GM21528 (cell line): ENCODE measurements around the gene PSMB7.

ENCODE experiments used
- ATAC-seq: cut with Tn5 transposase; IDR thresholded peaks from one replicate; pipeline ENCODE4 v1.9.1; 2021; ENCODE audit warnings: mild to moderate bottlenecking, moderate library complexity; ENCODE audit not compliant: unreplicated experiment, low FRiP score

Gene PSMB7

DNA sequence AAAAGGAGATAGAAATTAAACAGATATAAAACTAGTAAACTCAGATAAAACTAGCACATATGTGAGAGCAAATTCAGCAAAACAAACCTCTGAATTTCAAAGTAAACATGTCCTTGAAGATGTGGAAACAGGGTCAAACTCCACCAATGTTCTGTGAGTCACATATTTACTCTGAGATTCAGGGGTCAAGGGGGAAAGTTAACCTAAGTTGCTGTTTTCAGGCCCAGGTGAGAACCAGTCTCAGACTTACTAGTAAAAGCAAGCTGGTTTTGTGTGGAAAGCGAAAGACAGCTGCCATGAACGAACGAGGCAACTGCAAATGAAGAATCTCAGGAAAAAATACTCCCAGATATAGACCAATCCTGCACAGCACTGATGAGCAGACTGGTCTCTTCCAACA, 29.0 kb downstream of the PSMB7 start:
- ATAC-seq, result no peak

DNA sequence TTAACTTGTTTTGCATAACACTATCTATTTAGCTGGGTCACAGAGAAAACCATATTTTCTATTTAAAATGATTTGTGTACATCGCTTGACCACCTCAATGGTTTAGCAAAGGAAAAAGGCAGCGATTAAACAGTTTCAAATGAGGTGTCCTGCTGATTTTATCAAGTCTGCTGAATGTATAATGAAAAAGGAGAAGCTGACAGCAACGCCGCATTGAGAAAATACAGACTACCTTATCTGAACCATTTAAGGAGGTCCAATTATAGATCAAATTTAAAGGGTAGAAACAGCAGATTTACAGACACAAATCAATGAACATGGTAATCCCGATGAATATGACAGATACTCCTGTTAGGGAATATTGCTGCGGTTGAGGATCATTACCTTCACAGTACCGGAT, 29.6 kb downstream of the PSMB7 start:
- ATAC-seq, result no peak

DNA sequence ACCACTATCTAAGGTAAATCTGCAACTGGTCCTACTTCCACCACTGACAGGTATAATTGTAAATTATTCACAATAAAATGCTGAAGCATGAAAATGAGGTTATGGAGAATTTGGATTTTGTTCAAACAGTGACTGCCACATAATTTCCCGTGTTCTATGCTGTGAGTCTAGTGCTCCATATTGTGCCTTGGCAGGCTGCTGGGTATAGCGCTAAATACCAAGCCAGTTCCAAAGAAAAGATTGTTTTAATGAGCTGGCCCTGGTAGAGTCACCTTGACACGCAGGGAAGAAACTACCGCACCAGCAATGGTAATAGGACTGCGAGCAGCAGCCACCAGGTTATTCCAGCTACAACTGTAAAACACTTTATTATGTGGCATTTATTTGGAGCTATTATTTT, 30.4 kb downstream of the PSMB7 start:
- ATAC-seq, result no peak

DNA sequence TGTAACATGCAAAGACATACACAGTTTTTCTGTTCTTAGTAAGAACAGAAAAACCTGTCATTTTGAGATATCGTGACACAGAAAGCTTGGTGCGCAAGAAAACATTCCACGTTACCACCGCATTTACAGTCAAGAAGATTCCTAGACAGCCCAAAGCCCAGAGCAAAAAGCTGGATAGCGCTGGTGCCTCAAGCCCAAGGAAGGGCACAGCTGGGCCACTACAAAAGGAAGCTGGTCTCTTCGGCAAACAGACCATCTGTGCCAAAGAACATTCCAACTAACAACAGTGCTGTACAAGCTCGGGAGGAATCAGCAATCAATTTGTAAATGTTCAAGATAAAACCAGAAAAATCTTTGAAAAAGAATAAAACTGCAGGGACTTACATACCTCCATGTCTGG, 31.0 kb downstream of the PSMB7 start:
- no peak for ATAC-seq

DNA sequence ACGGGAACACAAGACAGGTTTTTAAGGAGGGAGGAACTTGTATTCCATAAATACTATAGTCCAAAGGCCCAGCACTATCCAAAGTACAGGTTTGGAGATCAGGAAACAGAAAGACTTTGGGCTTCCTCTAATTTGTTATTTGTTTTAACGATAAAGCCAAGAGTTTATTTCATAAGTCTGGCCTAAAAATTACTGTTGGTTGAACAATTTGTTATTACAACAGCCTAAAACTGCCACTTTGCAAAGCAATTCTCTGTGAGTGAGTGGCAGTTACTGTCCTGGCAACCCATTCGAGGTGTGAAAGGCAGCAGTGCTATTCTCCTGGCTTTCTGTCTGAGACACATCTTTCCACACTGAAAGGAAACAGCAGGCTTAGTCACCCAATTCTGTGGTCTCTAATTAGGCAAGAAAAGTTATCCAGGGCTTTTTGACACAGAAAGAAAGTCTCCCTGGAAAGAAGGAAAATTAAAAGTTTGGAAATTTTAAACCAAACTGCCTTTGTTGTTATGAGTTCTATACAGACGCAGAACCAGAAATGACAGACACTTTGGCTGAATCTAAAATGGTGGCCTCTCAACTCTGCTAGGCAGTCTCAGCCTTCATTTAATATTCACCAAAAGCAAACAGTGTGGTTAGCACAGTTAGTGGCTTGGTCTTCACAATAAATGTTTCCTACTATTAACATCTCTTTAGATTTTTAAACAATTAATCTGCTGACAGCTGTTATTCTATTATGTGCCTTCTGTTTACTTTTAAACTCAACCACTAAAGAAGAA, 33.9 kb downstream of the PSMB7 start:
- no peak for ATAC-seq

DNA sequence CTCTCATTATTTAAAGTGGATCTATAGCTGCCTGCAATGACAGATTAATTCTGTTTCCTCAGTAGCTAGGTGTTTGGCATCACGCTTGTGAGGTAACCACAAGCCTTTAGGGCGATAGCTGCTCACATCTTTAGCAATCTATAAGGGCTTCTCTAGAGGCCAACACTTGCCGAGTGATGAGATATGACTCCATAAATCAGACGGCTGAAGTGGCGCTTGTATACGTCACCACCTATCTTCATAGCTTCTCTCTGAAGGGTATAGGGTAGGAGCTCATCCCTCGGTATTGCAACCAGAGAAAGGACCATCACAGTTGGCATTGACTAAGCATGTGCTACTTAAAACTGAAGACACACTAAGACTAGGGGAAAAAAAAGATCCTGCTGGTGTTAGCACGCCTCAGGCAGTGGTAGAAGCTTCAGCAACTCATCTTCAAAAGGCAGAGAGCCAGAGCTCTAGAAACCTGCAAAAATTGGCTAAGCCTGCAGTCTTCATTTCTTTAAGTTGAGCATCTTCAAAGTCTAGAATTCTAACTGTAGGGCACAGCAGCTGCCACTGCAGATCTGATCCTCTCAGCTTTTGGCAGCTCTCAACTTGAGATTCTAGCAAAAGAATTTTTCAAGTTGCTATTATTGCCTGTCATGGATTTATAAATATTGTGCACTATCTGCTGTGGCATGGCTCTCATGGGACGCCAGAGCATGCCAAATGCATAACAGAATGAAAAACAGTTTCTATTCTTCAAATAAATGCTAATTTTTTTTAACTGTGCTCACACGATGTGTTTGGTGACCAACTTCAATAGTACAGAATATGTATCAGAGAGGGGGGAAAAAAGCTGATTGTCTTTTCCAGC, 37.5 kb downstream of the PSMB7 start:
- ATAC-seq, result no peak

DNA sequence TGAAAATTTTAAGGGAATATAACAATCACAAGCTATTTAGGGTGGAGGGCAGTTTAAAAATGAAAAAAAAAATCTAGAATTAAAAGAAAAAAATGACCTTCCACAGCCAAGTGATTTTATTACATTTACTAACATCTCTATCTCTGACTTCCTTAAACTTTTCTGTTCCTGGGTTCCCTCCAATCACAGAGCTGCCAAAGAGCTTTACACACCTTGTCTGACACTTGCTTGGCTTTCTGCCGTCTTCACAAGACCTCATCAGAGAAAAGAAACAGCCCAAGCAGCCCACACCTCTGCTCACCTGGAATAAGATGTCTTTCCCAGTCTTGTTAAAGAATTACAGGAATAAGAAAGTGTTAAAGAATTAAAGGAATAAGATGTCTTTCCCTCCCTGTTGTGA, 38.9 kb downstream of the PSMB7 start:
- ATAC-seq, result no peak

DNA sequence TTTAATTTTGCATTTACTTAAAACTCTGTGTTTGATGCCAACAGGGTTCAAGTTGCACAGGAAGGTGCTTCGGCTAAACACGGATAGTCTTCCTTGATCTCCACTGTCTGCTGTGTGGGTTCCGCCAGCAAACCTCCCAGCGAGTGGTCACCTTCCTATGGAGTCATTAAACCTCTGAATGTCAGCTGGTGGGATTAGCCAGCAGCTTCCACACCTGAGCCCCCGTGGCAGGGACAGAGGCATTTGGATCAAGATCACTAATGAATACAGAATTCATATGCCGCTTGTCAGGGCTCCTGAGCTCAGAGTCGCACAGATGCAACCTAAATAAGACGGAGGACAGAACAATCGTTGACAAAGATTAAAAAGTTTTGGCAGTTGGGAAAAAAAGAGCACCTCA, 39.5 kb downstream of the PSMB7 start:
- ATAC-seq, result no peak

DNA sequence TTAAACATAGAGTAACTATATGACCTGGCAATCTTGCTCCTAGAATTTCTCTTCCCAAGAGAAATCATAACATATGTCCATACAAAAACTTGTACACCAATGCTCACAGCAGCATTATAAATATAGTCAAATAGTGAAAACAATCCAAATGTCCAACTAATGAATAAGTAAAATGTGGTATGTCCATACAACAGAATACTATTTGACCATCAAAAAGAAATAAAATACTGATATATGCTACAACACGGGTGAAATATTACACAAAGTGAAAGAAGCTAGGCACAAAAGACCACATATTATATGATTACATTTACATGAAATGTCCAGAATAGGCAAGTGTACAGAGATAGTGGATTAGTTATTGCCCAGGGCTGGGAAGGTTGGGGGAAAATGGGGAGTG, 41.4 kb downstream of the PSMB7 start:
- ATAC-seq, result no peak

DNA sequence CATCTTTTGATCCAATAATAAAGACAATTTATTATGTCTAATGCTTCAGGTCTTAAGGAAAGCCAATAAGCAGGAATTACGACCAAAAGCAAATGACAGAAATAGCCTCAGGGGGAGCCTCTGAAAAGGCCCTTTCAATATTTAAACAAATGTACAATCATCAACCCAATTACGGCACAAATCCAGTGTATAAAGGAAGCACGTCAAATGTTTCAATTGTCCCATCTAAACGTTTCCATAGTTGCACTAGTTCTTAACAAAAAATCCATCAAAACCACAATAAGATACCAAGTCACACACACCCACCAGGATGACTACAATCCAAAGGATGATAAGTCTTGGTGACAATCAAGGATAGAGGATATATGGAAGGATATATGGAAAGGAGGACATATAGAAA, 41.9 kb downstream of the PSMB7 start:
- no peak for ATAC-seq

DNA sequence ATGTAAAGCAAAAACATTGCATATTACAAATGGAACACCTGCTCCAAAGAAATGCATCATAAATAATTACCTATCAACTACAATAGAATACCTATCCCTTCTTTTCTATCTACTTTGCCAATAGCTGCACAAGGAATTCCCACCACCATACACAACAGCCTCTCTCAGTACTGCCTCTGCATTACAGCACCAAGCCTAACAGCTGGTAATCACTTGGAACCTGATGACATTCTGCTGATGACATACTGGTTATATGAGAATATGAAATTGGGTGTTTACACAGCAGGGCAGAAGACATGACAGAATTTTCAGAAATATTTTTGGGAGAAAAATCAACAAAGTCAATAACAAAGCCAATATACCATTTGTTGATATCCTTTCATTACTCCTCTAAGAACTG, 43.2 kb downstream of the PSMB7 start:
- ATAC-seq, result no peak

DNA sequence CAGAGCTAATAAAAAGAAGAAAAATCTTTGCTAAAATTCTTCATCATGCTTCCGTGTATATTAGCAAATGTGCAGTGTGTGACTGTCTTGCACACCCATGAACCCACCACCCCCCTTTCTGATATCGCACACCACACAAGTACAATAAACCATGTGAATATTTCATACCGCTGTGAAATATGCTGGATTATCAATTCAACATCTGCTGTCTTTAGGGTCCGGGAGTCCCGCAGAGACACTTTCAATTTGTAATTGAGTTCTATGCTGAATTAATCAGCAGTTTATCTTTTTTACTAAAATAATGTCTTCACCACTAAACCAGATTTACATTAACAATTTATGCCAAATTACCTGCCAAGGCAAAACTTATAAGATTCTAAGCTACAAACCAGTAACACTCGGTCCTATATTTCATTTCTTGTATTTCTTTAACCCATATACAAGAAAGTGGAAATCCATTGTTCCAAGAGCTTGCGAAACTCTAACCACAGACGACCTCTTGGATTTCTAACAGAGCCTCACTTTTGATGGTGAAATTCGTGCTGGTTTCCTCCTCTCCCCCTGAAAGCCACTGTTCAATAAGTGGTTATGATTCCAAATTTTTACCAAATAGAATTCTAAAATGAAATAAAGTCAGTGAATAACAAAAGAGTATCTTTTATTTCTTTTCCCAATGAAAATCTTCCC, 44.2 kb downstream of the PSMB7 start:
- no peak for ATAC-seq

DNA sequence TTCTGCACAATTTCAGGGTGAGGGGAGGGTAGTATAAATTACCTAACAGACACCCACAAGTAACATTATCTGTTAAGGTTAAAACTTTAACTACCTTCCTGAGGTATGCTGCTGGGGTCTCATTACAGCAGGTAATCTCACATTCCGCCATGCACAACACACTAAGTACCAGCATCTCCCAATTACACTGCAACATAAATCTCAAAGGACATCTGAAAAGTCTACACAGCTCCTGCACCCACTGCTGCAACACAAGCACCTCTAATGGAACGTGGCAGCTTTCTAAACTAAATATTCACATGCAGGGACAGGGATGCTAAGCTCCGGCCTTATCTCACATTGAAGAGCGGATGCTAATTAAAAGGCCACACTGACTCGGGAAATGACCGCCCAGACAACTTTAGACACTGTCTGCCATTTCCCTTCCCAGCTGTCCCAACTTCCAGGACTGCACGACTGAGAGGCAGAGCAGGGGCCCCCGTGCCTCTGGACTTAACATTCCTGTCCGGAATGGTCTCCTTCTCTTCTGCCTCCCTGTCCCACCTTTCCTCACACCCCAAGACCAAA, 45.9 kb downstream of the PSMB7 start:
- no peak for ATAC-seq

DNA sequence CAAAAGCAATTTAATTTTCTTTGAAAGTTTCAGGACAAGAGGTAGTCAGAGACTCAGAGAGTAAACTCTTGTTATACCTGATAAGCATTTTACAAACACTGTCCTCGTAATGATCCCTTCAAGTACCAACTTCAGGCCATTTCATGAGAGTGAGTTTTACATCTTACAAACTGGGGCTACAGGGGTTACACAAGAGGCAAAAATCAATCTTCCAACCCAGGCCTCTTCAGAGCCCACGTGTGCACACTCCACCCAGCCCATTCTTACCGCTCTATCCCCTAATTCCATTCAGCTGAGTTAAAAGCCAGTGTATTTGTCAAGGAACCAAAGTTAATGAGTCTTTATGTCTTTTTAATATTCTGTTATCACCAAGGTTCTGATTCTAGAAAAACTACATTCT, 46.5 kb downstream of the PSMB7 start:
- no peak for ATAC-seq

DNA sequence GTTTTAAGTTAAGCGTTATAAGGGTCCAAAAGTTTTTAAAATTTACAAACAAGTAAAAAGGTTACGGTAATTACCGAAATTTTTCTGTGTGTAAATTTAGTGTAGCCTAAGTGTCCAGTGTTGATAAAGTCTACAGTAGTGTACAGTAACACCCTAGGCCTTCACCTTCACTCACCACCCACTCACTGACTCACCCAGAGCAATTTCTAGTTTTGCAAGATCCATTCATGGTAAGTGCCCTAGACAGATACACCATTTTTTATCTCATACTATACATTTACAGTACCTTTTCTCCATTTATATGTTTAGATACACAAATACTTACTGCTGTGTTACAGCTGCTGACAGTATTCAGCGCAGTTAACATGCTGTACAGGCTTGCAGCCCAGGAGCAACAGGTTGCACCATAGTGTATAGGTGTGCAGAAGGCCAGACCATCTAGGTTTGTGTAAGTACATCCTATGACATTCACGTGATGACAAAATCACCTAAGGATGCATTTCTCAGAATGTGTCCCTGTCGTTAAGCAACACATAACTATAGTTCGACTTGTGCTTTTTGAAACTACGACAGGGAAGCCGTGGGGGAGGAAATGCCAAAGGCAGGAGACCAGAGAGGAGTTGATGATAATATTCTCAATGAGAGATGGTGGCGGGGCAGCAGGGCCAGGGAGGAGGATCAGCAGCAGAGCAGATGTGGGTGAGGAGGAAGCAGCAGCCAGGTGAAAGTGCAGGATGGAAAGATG, 48.6 kb downstream of the PSMB7 start:
- ATAC-seq, result no peak

DNA sequence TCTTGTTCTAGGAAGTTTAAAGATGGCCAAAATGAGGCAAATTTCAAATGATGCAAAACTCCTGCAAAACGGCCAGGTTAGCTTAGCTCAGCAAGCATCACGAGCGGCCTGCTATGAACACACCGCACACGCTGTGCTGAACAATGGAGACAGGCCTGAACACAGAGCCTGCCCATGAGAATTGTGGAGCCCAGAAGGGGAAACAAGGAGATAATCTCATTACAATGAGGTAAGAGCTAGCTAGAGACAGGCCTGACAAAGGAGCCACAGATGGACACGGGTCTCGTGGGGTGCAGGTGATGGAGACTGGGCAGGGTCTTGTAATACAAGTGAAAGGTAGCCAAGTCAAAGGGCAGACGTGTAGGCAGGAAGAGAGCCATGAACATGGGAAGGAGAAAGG, 50.2 kb downstream of the PSMB7 start:
- no peak for ATAC-seq

DNA sequence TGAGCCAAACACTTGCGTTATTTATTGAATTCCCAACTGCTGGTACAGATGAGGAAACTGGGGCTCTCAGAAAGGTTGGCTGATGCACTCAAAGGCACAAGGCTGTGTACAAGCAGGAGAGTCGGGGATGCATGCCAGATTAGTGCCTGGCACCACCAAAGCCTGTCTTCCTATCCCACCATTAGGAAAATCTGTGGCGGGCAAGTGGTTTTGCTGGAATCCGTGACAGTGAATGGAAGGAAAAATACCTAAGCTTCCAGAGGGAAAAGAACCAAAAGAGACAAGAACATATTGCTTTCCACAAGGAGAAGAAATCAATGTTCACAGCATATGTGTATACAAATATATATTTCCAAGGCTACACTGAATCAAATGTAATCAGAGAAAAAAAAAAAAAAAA, 51.1 kb downstream of the PSMB7 start:
- ATAC-seq, result no peak

DNA sequence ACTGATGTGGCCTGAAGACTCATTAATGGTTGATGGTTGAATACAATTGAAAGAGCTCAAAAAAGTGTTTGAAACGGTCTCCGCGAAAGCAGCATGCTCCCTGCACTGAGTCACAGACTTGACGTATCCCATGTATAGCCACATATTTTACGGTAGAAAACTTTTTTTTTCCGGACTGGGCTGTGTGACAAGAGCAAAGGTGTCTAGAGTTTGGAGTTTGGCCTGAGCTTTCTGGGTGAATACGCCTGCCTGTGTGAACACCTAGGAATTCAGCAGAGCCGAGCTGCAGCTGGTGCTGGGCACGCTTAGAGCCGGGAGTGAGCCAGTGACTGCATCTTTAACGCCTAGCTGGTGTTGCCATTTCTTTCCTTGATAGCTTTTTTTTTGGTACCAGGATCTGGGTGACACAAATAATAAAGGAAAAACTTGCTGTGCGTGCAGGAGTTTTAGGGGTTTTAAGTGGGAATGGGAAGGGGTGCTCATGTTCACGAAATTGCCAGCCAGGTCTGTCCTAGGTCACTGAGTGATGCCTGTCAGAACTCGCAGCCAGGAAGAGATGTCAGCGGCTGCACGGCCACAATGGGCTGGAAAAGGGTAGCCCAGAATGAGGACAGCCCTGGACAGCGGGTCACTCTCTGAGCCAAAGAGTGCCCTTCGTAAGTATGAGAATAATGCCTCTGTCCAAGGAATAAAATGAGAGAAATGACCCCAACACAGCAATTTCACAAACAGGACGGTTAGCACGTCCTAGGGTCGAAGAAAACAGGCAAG, 51.7 kb downstream of the PSMB7 start:
- ATAC-seq, result no peak

DNA sequence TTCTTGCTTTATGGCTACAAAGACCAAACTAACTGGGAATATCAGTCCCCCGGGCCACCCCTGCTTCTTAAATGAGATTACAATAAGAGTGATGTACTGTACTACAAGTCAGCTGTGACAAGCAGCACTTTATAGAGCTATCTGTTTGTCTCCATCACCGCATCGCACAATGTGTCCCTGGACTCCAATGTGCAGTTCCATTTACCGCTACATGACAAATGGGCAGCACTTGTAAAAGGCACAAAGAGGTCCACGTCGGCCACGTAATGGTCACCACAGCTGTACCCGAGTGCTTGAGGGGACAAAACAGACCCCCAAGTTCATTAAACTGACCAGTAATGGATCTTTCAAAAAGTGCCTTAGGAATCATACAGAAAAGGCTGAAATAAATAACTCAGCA, 54.1 kb downstream of the PSMB7 start:
- ATAC-seq, result no peak
